Measurements from ENCODE around the gene SDR42E1.

Gene SDR42E1

DNA sequence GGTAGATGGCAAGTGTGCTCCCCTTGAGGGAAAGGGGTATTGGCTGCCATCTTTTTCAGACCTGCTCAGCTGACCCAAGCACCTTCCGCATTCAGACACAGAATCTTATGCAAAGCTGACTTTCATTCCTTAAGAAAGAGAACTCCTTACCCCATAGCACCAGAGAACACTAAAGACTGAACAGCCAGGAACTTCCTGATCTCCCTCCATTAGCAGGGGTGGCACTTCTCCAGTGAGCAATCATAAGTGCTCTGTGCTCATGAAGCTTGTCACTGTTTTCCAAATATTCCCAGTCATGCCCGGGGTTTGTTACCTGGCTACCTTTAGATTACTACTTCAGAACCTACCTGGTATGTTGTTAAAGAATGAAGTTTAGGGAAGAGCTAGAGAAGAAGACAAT lies 35.7 kb upstream of the SDR42E1 start:
- no peaks in the 10 kb centered on the region for H3F3A ChIP-seq (ENCODE audit: low read depth)
- H3K36me3 ChIP-seq (ENCODE audit: insufficient read depth, low read length): no peaks in the 10 kb centered on the region
- H3K79me2 ChIP-seq (ENCODE audit: insufficient read depth, low read length): no peaks in the 10 kb centered on the region
- no peaks in the 10 kb centered on the region for H3K9me2 ChIP-seq (replicated peaks; ENCODE audit: low read depth, low read length)
- H3K4me2 ChIP-seq (ENCODE audit: low read depth, low read length, poor library complexity, severe bottlenecking): no peak overlapping the region
- no peaks in the 10 kb centered on the region for H3K9me3 ChIP-seq (ENCODE audit: insufficient read depth, low read depth, low read length)
- no peaks in the 10 kb centered on the region for H3K27me3 ChIP-seq (ENCODE audit: insufficient read depth, low read length, poor library complexity, severe bottlenecking)
- no peak overlapping the region for H2AFZ ChIP-seq (ENCODE audit: low read length)
- H4K20me1 ChIP-seq (ENCODE audit: insufficient read depth, low read length, poor library complexity, severe bottlenecking): no peaks in the 10 kb centered on the region
- no peak for TF ChIP-seq EZH2phosphoT487 (IDR thresholded peaks at IDR 0.05; ENCODE audit: borderline replicate concordance)
- TF ChIP-seq, protein P1, sequence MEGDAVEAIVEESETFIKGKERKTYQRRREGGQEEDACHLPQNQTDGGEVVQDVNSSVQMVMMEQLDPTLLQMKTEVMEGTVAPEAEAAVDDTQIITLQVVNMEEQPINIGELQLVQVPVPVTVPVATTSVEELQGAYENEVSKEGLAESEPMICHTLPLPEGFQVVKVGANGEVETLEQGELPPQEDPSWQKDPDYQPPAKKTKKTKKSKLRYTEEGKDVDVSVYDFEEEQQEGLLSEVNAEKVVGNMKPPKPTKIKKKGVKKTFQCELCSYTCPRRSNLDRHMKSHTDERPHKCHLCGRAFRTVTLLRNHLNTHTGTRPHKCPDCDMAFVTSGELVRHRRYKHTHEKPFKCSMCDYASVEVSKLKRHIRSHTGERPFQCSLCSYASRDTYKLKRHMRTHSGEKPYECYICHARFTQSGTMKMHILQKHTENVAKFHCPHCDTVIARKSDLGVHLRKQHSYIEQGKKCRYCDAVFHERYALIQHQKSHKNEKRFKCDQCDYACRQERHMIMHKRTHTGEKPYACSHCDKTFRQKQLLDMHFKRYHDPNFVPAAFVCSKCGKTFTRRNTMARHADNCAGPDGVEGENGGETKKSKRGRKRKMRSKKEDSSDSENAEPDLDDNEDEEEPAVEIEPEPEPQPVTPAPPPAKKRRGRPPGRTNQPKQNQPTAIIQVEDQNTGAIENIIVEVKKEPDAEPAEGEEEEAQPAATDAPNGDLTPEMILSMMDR (conservative IDR thresholded peaks at IDR 0.05; ENCODE audit: low read length): no peak
- no peak overlapping the region for H3K9ac ChIP-seq (ENCODE audit: low read depth, low read length, poor library complexity, severe bottlenecking)
- no peak overlapping the region for H3K4me3 ChIP-seq (ENCODE audit: low read length, poor library complexity, severe bottlenecking)
- no peaks in the 10 kb centered on the region for H3K4me1 ChIP-seq (ENCODE audit: insufficient read depth, low read length, poor library complexity, severe bottlenecking)

DNA sequence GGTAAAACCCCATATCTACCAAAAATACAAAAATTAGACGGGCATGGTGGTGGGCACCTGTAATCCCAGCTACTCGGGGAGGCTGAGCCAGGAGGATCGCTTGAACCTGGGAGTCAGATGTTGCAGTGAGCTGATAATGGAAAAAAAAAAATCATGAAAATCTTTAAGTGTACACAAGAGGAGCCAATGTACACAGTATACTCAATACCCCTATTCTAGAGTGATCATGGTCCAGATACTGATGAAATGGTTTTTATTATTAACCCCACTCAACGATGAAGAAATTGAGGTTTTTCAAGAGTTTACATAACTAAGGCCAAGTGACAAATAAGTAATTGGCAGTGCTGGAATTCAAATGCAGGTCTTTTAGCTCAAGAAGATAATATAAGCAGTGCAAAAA lies 35.3 kb upstream of the SDR42E1 start:
- Histone ChIP-seq H3K9me2 (replicated peaks; ENCODE audit: low read depth, low read length) (no peaks in the 10 kb centered on the region), H3K79me2 (ENCODE audit: insufficient read depth, low read length) (no peaks in the 10 kb centered on the region), H3K4me2 (ENCODE audit: low read depth, low read length, poor library complexity, severe bottlenecking) (no peak overlapping the region), H3K4me3 (ENCODE audit: low read length, poor library complexity, severe bottlenecking) (no peak overlapping the region), H4K20me1 (ENCODE audit: insufficient read depth, low read length, poor library complexity, severe bottlenecking) (no peaks in the 10 kb centered on the region), H3K27me3 (ENCODE audit: insufficient read depth, low read length, poor library complexity, severe bottlenecking) (no peaks in the 10 kb centered on the region), H3K36me3 (ENCODE audit: insufficient read depth, low read length) (no peaks in the 10 kb centered on the region), H3F3A (ENCODE audit: low read depth) (no peaks in the 10 kb centered on the region), H3K9me3 (ENCODE audit: insufficient read depth, low read depth, low read length) (no peaks in the 10 kb centered on the region), H2AFZ (ENCODE audit: low read length) (no peak overlapping the region), H3K9ac (ENCODE audit: low read depth, low read length, poor library complexity, severe bottlenecking) (no peak overlapping the region), H3K4me1 (ENCODE audit: insufficient read depth, low read length, poor library complexity, severe bottlenecking) (no peaks in the 10 kb centered on the region)
- TF ChIP-seq, protein P1 (conservative IDR thresholded peaks at IDR 0.05; ENCODE audit: low read length): no peak

DNA sequence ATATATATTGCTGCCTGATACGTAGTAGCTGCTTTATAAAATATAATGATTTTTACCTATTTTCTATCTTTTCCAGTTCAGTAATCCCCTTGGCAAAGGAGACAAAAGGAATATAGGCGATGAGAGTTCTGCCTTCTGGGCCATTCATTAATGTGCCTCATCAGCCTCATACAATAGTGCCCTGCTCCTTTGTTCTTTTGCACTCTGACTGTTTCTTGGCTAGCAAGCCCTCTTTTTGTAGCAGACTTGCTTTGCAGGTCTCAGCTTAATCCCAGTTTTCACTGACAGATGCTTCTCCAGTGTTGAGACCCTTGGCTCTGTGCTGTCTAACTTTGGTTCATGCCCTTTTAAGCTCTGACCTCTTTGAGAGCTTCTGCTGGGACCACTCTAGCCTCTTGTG lies 34.2 kb upstream of the SDR42E1 start:
- TF ChIP-seq EZH2phosphoT487 (IDR thresholded peaks at IDR 0.05; ENCODE audit: borderline replicate concordance): no peak
- TF ChIP-seq, protein P1 (conservative IDR thresholded peaks at IDR 0.05; ENCODE audit: low read length): no peak
- H3F3A ChIP-seq (ENCODE audit: low read depth): no peaks in the 10 kb centered on the region
- H3K79me2 ChIP-seq (ENCODE audit: insufficient read depth, low read length): no peaks in the 10 kb centered on the region
- H3K36me3 ChIP-seq (ENCODE audit: insufficient read depth, low read length): no peaks in the 10 kb centered on the region
- H3K4me2 ChIP-seq (ENCODE audit: low read depth, low read length, poor library complexity, severe bottlenecking): no peak overlapping the region
- no peaks in the 10 kb centered on the region for H4K20me1 ChIP-seq (ENCODE audit: insufficient read depth, low read length, poor library complexity, severe bottlenecking)
- H3K9ac ChIP-seq (ENCODE audit: low read depth, low read length, poor library complexity, severe bottlenecking): no peak overlapping the region
- H2AFZ ChIP-seq (ENCODE audit: low read length): no peak overlapping the region
- no peak overlapping the region for H3K4me3 ChIP-seq (ENCODE audit: low read length, poor library complexity, severe bottlenecking)
- no peaks in the 10 kb centered on the region for H3K9me3 ChIP-seq (ENCODE audit: insufficient read depth, low read depth, low read length)
- no peaks in the 10 kb centered on the region for H3K27me3 ChIP-seq (ENCODE audit: insufficient read depth, low read length, poor library complexity, severe bottlenecking)
- no peaks in the 10 kb centered on the region for H3K9me2 ChIP-seq (replicated peaks; ENCODE audit: low read depth, low read length)
- no peaks in the 10 kb centered on the region for H3K4me1 ChIP-seq (ENCODE audit: insufficient read depth, low read length, poor library complexity, severe bottlenecking)
